BJ (cell line): ENCODE results near the gene FRAS1. TPM values are rescaled to one million over a fixed set of nuclear protein-coding genes. Genes with fewer than 3 reads are reported as not detected.
"Not testable (repeated sequence)": the region's sequence is repeated elsewhere in the genome, so short reads cannot be mapped to it uniquely, and the experiment has no call there.

Experiments
- CTCF ChIA-PET: fragments of 350-600 bp; formaldehyde crosslinking; extraction: SDS; loops from one replicate; lab custom pipeline; 2021; ENCODE audit warnings: antibody characterized with exemption, inconsistent platforms; lab: Yijun Ruan, JAX
- POLR2A ChIA-PET: fragments of 300-600 bp; sonication (Branson Sonifier 250); formaldehyde crosslinking; extraction: SDS; loops from one replicate; lab custom pipeline; 2021; ENCODE audit warnings: antibody characterized with exemption; lab: Charles Lee
- DNase-seq: peaks from one replicate; pipeline ENCODE4 v3.0.0-alpha.2; 2011; ENCODE audit warnings: low read depth
- H3K27me3 ChIP-seq: 2 replicates; pipeline ENCODE4 v1.6.0; 2011; ENCODE audit warnings: low read length; ENCODE audit not compliant: control insufficient read depth, insufficient read depth
- H3K36me3 ChIP-seq: 2 replicates; pipeline ENCODE4 v1.5.1; 2011; ENCODE audit warnings: low read length; ENCODE audit not compliant: control insufficient read depth, insufficient read depth
- H3K4me3 ChIP-seq: 2 replicates; pipeline ENCODE4 v1.5.1; 2011; ENCODE audit warnings: low read depth, mild to moderate bottlenecking, control low read depth, low read length
- polyA plus RNA-seq: library from polyadenylated mRNA; depleted of rRNA; stranded (reverse); fragments of >200 nt; gene quantifications from 2 replicates; pipeline ENCODE4 v1.2.3, GENCODE V29; 2011
- TF ChIP-seq, protein P1 (sequence below): IDR thresholded peaks from 2 replicates; pipeline ENCODE4 v1.5.1; 2011; ENCODE audit warnings: low read depth, mild to moderate bottlenecking, control low read depth, inconsistent platforms, low read length, moderate library complexity; ENCODE audit not compliant: insufficient read depth

The FRAS1 gene
- polyA plus RNA-seq, 1 experiment, result 4.4 TPM

GRCh38 chr4:78296261-78296660 is 239.1 kb downstream of the FRAS1 start:
- H3K36me3 ChIP-seq, result no peaks in the 10 kb centered on the region
- no peak for DNase-seq
- ChIA-PET POLR2A (no interaction called here), CTCF (interaction anchor here (0.9 to 1.5 kb wide), 2 partner anchors 149 to 236 kb away, joined by 3 to 4 read pairs; no protein-coding TSS in a partner anchor)
- no peak overlapping the region for H3K4me3 ChIP-seq
- TF ChIP-seq, protein P1, sequence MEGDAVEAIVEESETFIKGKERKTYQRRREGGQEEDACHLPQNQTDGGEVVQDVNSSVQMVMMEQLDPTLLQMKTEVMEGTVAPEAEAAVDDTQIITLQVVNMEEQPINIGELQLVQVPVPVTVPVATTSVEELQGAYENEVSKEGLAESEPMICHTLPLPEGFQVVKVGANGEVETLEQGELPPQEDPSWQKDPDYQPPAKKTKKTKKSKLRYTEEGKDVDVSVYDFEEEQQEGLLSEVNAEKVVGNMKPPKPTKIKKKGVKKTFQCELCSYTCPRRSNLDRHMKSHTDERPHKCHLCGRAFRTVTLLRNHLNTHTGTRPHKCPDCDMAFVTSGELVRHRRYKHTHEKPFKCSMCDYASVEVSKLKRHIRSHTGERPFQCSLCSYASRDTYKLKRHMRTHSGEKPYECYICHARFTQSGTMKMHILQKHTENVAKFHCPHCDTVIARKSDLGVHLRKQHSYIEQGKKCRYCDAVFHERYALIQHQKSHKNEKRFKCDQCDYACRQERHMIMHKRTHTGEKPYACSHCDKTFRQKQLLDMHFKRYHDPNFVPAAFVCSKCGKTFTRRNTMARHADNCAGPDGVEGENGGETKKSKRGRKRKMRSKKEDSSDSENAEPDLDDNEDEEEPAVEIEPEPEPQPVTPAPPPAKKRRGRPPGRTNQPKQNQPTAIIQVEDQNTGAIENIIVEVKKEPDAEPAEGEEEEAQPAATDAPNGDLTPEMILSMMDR, result no peak
- no peaks in the 10 kb centered on the region for H3K27me3 ChIP-seq

- ChIA-PET POLR2A (no interaction called here), CTCF (interaction anchor here (1.3 to 1.5 kb wide), 2 partner anchors 14 to 237 kb away, joined by 3 read pairs; no protein-coding TSS in a partner anchor)
- Histone ChIP-seq H3K4me3 (no peak overlapping the region), H3K36me3 (no peaks in the 10 kb centered on the region), H3K27me3 (no peaks in the 10 kb centered on the region)
- DNase-seq, result peak; percentile 44
- TF ChIP-seq, protein P1, result no peak
Observed at GRCh38 chr4:78297116-78297800, 240.1 kb downstream of the FRAS1 start.

DNA sequence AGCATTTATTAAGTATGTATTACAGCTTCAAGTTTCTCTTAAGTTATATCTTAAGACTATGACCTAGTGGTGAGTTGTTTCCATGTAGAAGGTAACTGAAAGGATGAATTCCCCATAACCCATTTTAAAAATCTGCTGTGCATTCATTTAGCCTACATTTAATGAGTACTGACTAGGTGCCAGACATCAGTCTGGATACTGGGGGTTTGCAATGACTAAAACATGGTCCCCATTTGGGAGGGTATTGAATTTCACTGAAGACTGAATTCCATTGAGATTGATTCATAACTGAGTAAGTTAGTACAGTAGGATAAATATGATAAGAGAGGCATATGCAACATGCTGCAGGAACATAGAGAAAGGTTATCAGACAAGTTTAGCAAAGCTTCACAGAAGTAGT is 241.5 kb downstream of the FRAS1 start:
- TF ChIP-seq, protein P1, result no peak
- Histone ChIP-seq H3K4me3 (no peak overlapping the region), H3K27me3 (no peaks in the 10 kb centered on the region), H3K36me3 (no peaks in the 10 kb centered on the region)
- CTCF ChIA-PET, result interaction anchor here (1.3 to 1.7 kb wide), 2 partner anchors 13 to 239 kb away, joined by 3 to 6 read pairs; no protein-coding TSS in a partner anchor
- DNase-seq, result no peak
- POLR2A ChIA-PET, result no interaction called here

DNA sequence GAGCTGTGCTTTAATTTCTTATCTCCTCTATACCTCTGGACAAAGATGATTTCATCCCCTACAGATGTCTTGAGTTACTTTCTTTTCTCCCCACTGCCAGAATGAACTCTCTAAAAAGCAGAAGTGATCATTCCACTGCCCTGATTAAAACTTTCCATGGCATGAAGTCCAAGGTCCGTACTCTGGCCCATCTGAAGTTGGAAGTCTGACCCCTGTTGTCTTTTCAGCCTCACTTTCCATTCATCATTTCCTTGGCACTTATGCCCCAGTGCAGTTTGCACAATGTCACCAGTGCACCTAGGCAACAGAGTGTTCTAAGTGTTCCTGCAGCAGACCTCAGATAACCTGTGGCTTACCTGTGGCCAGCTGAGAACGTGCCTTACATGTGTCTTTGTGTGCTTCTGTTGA is 242.4 kb downstream of the FRAS1 start:
- no peak for DNase-seq
- Histone ChIP-seq H3K27me3 (no peaks in the 10 kb centered on the region), H3K36me3 (no peaks in the 10 kb centered on the region), H3K4me3 (no peak overlapping the region)
- ChIA-PET CTCF (interaction anchor here (1.1 to 2.4 kb wide), 3 partner anchors 10 to 240 kb away, joined by 3 to 8 read pairs (median 6); no protein-coding TSS in a partner anchor), POLR2A (no interaction called here)
- TF ChIP-seq, protein P1, result no peak

DNA sequence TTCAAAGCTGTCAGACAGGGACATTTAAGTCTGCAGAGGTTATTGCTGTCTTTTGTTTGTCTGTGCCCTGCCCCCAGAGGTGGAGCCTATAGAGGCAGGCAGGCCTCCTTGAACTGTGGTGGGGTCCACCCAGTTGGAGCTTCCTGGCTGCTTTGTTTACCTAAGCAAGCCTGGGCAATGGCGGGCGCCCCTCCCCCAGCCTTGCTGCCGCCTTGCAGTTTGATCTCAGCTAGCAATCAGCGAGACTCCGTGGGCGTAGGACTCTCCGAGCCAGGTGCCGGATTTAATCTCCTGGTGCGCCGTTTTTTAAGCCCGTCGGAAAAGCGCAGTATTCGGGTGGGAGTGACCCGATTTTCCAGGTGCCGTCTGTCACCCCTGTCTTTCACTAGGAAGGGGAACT is 250.1 kb downstream of the FRAS1 start:
- DNase-seq, H3K27me3 ChIP-seq, H3K4me3 ChIP-seq, POLR2A ChIA-PET, CTCF ChIA-PET, H3K36me3 ChIP-seq: not testable (repeated sequence)
